GM23338 (cell line): ENCODE data around the gene CKM. TPM values are rescaled to one million over a fixed set of nuclear protein-coding genes. Genes with fewer than 3 reads are reported as not detected.

Experiments
- ATAC-seq: fragments of 200-7000 bp; cut with Tn5 transposase; 3 replicates; pipeline ENCODE4 v1.9.1; 2020
- DNase-seq: peaks from one replicate; pipeline ENCODE4 v3.0.0-alpha.2; 2015; ENCODE audit warnings: low spot score
- H2AFZ ChIP-seq: fragments of 200-600 bp; sonication (generic); 2 replicates; pipeline ENCODE4 v1.8.0; 2016; ENCODE audit warnings: antibody characterized with exemption, mild to moderate bottlenecking, moderate library complexity
- H3F3A ChIP-seq: fragments of 200-600 bp; sonication (generic); replicated peaks from 2 replicates; pipeline ENCODE4 v1.8.0; 2017; ENCODE audit warnings: antibody characterized with exemption, mixed run types, low read depth
- H3K27ac ChIP-seq: fragments of 200-600 bp; sonication (generic); 2 replicates; pipeline ENCODE4 v1.6.1; 2016; ENCODE audit warnings: low read depth
- H3K27me3 ChIP-seq: fragments of 200-600 bp; sonication (generic); 2 replicates; pipeline ENCODE4 v1.8.0; 2016; ENCODE audit warnings: mild to moderate bottlenecking, mixed run types, moderate library complexity; ENCODE audit not compliant: insufficient read depth
- H3K36me3 ChIP-seq: fragments of 200-600 bp; sonication (generic); 2 replicates; pipeline ENCODE4 v1.8.0; 2016; ENCODE audit warnings: mild to moderate bottlenecking; ENCODE audit not compliant: insufficient read depth
- H3K4me1 ChIP-seq: fragments of 200-600 bp; sonication (generic); 2 replicates; pipeline ENCODE4 v1.8.0; 2016; ENCODE audit warnings: mild to moderate bottlenecking, moderate library complexity; ENCODE audit not compliant: insufficient read depth
- H3K4me2 ChIP-seq: fragments of 200-600 bp; sonication (generic); 2 replicates; pipeline ENCODE4 v1.7.1; 2017; ENCODE audit warnings: mixed run types
- H3K4me3 ChIP-seq: fragments of 200-600 bp; sonication (generic); 2 replicates; pipeline ENCODE4 v1.6.1; 2016; ENCODE audit warnings: mixed run types
- H3K79me2 ChIP-seq: fragments of 200-600 bp; sonication (generic); replicated peaks from 2 replicates; pipeline ENCODE4 v1.8.0; 2017; ENCODE audit warnings: mild to moderate bottlenecking; ENCODE audit not compliant: insufficient read depth
- H3K9me2 ChIP-seq: fragments of 200-600 bp; sonication (generic); 2 replicates; pipeline ENCODE4 v1.8.0; 2017; ENCODE audit not compliant: insufficient read depth
- H4K20me1 ChIP-seq: fragments of 200-600 bp; sonication (generic); replicated peaks from 2 replicates; pipeline ENCODE4 v1.8.0; 2017; ENCODE audit warnings: mild to moderate bottlenecking; ENCODE audit not compliant: insufficient read depth
- H3K27ac Mint-ChIP-seq: 2 replicates; pipeline ENCODE4 v1.8.0; 2020; ENCODE audit warnings: inconsistent platforms, mild to moderate bottlenecking, moderate library complexity, mixed read lengths
- H3K27me3 Mint-ChIP-seq: 3 replicates; pipeline ENCODE4 v1.8.0; 2022; ENCODE audit warnings: low read depth, mild to moderate bottlenecking, moderate library complexity, mixed read lengths, inconsistent platforms; ENCODE audit not compliant: insufficient read depth, poor library complexity
- H3K36me3 Mint-ChIP-seq: 3 replicates; pipeline ENCODE4 v1.8.0; 2021; ENCODE audit warnings: low read depth, mild to moderate bottlenecking, inconsistent platforms, moderate library complexity, mixed read lengths
- H3K4me1 Mint-ChIP-seq: 3 replicates; pipeline ENCODE4 v1.8.0; 2020; ENCODE audit warnings: mild to moderate bottlenecking, inconsistent platforms, mixed read lengths
- H3K4me3 Mint-ChIP-seq: 3 replicates; pipeline ENCODE4 v1.8.0; 2021; ENCODE audit warnings: moderate library complexity, mild to moderate bottlenecking, inconsistent platforms, mixed read lengths
- H3K9me3 Mint-ChIP-seq: 3 replicates; pipeline ENCODE4 v1.8.0; 2020; ENCODE audit warnings: moderate library complexity, mild to moderate bottlenecking, inconsistent platforms, mixed read lengths
- CTCF ChIP-seq, 2 experiments: fragments of 200-600 bp in 1 of 2; sonication (generic) in 1 of 2; conservative IDR thresholded peaks; 2 replicates each; pipeline versions ENCODE4 v1.5.1 to v1.6.1; 2016 to 2017; ENCODE audit warnings: antibody characterized with exemption in 2 of 2, low read depth in 2 of 2, mild to moderate bottlenecking in 2 of 2, moderate library complexity in 1 of 2
- EZH2 ChIP-seq: fragments of 200-600 bp; sonication (generic); IDR thresholded peaks from one replicate; pipeline ENCODE4 v1.8.0; 2017; ENCODE audit warnings: antibody characterized with exemption, mild to moderate bottlenecking, low read depth; ENCODE audit not compliant: unreplicated experiment
- NANOG ChIP-seq: IDR thresholded peaks from 2 replicates; pipeline ENCODE4 v1.6.1; 2016; ENCODE audit warnings: antibody characterized with exemption, borderline replicate concordance
- POLR2AphosphoS5 ChIP-seq: IDR thresholded peaks from 2 replicates; pipeline ENCODE4 v1.6.1; 2016; ENCODE audit warnings: antibody characterized with exemption, low read depth
- STAT1 ChIP-seq: IDR thresholded peaks from one replicate; pipeline ENCODE4 v1.6.1; 2016; ENCODE audit warnings: antibody characterized with exemption; ENCODE audit not compliant: unreplicated experiment
- ZNF114 ChIP-seq: fragments of 250-450 bp; sonication (Bioruptor Pico); IDR thresholded peaks from 2 replicates; pipeline ENCODE4 v1.5.0; 2020; ENCODE audit warnings: mild to moderate bottlenecking, moderate library complexity
- ZNF331 ChIP-seq: fragments of 250-450 bp; sonication (Bioruptor Pico); IDR thresholded peaks from 2 replicates; pipeline ENCODE4 v1.5.0; 2020; ENCODE audit warnings: low read depth, mild to moderate bottlenecking, moderate library complexity
- polyA plus RNA-seq: library from polyadenylated mRNA; unstranded; fragments of >200 nt; fragmentation: Nextera tagmentation; extraction: Ambion mirVana; gene quantifications from 2 replicates; pipeline ENCODE4 v1.2.1, GENCODE V29; 2016
- total RNA-seq: library from RNA; depleted of rRNA; stranded (reverse); fragments of >200 nt; shearing (Covaris generic); gene quantifications from 2 replicates; pipeline ENCODE4 v1.2.3, GENCODE V29; 2014
- TF ChIP-seq, protein P1 (sequence below): IDR thresholded peaks from 2 replicates; pipeline ENCODE4 v1.6.1; 2016; ENCODE audit warnings: antibody characterized with exemption

Gene CKM
- total and polyA plus RNA-seq, 2 experiments from 2014 or later, result not detected

GRCh38 chr19:45296355-45296754, 26.3 kb downstream of the CKM start:
- Mint-ChIP-seq H3K4me3 (no peak overlapping the region), H3K27ac (no peak overlapping the region), H3K4me1 (peaks cover 2% of the 10 kb centered on the region; the same call in 2 of the 3 replicates), H3K36me3 (peaks cover 30% of the 10 kb centered on the region), H3K27me3 (peaks cover 10% of the 10 kb centered on the region), H3K9me3 (0 out of 3 replicates have a peak, but pooled peaks cover 3% of the 10 kb centered on the region)
- Histone ChIP-seq H3K4me2 (no peak overlapping the region), H3K4me1 (no peaks in the 10 kb centered on the region), H3F3A (no peaks in the 10 kb centered on the region), H2AFZ (no peak overlapping the region), H3K27me3 (no peaks in the 10 kb centered on the region), H3K9me2 (no peaks in the 10 kb centered on the region), H3K36me3 (peaks cover 3% of the 10 kb centered on the region; the same call in 1 of the 2 replicates), H3K4me3 (no peak overlapping the region), H3K79me2 (no peaks in the 10 kb centered on the region), H4K20me1 (no peaks in the 10 kb centered on the region; the same call in 1 of the 2 replicates), H3K27ac (no peak overlapping the region)
- TF ChIP-seq ZNF331 (CRISPR knock-in tag) (no peak), POLR2AphosphoS5 (no peak)
- peak; percentile 49 for ATAC-seq
- no peak for DNase-seq

GRCh38 chr19:45295873-45296272, 26.8 kb downstream of the CKM start:
- no peak overlapping the region for H3K27ac Mint-ChIP-seq
- Histone ChIP-seq H4K20me1 (no peaks in the 10 kb centered on the region; the same call in 1 of the 2 replicates), H3K36me3 (peaks cover 3% of the 10 kb centered on the region; the same call in 1 of the 2 replicates), H3K9me2 (no peaks in the 10 kb centered on the region), H3K79me2 (no peaks in the 10 kb centered on the region), H3K27ac (no peak overlapping the region), H3K27me3 (no peaks in the 10 kb centered on the region), H2AFZ (no peak overlapping the region), H3K4me3 (no peak overlapping the region), H3F3A (no peaks in the 10 kb centered on the region), H3K4me1 (no peaks in the 10 kb centered on the region), H3K4me2 (no peak overlapping the region)
- DNase-seq (no peak), ATAC-seq (no peak)
- peaks cover 2% of the 10 kb centered on the region; the same call in 2 of the 3 replicates for H3K4me1 Mint-ChIP-seq
- H3K9me3 Mint-ChIP-seq, result 0 out of 3 replicates have a peak, but pooled peaks cover 3% of the 10 kb centered on the region
- peaks cover 10% of the 10 kb centered on the region for H3K27me3 Mint-ChIP-seq
- TF ChIP-seq STAT1 (no peak), POLR2AphosphoS5 (no peak), NANOG (no peak)
- H3K4me3 Mint-ChIP-seq, result no peak overlapping the region
- peaks cover 34% of the 10 kb centered on the region for H3K36me3 Mint-ChIP-seq

DNA sequence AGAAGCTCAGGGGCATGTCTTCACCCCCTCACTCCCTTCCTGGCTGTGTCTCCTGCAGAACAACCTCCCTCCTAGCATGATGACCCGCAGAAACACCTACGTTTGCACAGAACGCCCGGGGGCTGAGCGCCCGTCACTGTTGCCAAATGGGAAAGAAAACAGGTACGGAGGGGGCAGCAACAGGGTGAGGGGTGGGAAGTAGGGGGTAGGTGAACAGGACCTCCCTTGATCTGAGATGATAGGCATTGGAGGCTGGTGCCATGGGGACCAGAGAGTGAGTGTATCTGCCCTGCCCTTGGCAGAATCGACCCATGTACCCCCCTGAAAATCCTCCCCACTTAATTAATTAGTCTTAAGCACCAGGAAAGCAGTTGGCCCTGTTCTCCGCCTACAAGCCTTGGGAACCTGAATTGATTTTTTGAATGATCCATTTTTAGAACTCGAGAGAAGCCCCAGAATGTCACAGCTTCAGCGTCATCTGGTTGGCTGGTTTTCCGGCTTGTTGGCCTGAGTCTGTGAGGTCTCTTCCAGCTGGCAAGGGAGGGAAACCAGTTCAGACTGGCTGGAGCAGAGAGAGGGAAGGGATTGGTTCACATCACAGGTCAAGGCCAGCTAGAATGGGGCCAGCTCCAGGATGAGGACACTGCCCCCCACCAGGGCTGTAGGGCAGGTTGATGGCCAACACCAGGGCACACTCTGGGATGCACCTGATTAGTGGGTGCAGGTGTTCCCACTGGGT, 28.2 kb downstream of the CKM start:
- H3K27me3 Mint-ChIP-seq, result peaks cover 14% of the 10 kb centered on the region
- no peak overlapping the region for H3K4me3 ChIP-seq
- H3K4me2 ChIP-seq, result no peak overlapping the region
- peaks cover 33% of the 10 kb centered on the region for H3K36me3 Mint-ChIP-seq
- H3K4me3 Mint-ChIP-seq, result no peak overlapping the region
- H3K36me3 ChIP-seq, result peaks cover 3% of the 10 kb centered on the region; the same call in 1 of the 2 replicates
- H3F3A ChIP-seq, result no peaks in the 10 kb centered on the region
- H3K4me1 ChIP-seq, result no peaks in the 10 kb centered on the region
- no peaks in the 10 kb centered on the region; the same call in 1 of the 2 replicates for H4K20me1 ChIP-seq
- DNase-seq (no peak), ATAC-seq (no peak)
- no peak overlapping the region for H3K27ac Mint-ChIP-seq
- H3K27ac ChIP-seq, result no peak overlapping the region
- H3K4me1 Mint-ChIP-seq, result no peaks in the 10 kb centered on the region; the same call in 2 of the 3 replicates
- no peaks in the 10 kb centered on the region for H3K79me2 ChIP-seq
- H3K9me2 ChIP-seq, result no peaks in the 10 kb centered on the region
- H3K27me3 ChIP-seq, result no peaks in the 10 kb centered on the region
- 0 out of 3 replicates have a peak, but pooled peaks cover 3% of the 10 kb centered on the region for H3K9me3 Mint-ChIP-seq
- H2AFZ ChIP-seq, result no peak overlapping the region
- TF ChIP-seq NANOG (no peak), ZNF331 (CRISPR knock-in tag) (no peak), STAT1 (no peak), ZNF114 (CRISPR knock-in tag) (no peak), POLR2AphosphoS5 (no peak), EZH2 (no peak), CTCF (conservative IDR thresholded peaks at IDR 0.05; ENCODE audit: low read depth in 2 of 2) (no peak)
- TF ChIP-seq, protein P1, sequence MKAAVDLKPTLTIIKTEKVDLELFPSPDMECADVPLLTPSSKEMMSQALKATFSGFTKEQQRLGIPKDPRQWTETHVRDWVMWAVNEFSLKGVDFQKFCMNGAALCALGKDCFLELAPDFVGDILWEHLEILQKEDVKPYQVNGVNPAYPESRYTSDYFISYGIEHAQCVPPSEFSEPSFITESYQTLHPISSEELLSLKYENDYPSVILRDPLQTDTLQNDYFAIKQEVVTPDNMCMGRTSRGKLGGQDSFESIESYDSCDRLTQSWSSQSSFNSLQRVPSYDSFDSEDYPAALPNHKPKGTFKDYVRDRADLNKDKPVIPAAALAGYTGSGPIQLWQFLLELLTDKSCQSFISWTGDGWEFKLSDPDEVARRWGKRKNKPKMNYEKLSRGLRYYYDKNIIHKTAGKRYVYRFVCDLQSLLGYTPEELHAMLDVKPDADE, result no peak
